Stomach (tissue), 4 donors: ENCODE data around the gene ATP8A1.

Experiments
- CTCF ChIP-seq, 7 experiments: fragments of 450-650 bp in 4 of 7; fragments of 200-600 bp in 3 of 7; sonication (generic) in 3 of 7; IDR thresholded peaks; one replicate each; pipeline ENCODE4 v1.5.1; 2016 to 2019; ENCODE audit warnings: antibody characterized with exemption in 7 of 7, control low read depth in 2 of 7, mild to moderate bottlenecking in 1 of 7
- EP300 ChIP-seq: sonication (generic); formaldehyde crosslinking; IDR thresholded peaks from one replicate; pipeline ENCODE4 v1.6.1; 2017; ENCODE audit warnings: antibody characterized with exemption
- POLR2A ChIP-seq, 4 donors: fragments of 450-650 bp; IDR thresholded peaks; one replicate each; pipeline ENCODE4 v1.6.1; 2016; ENCODE audit warnings: antibody characterized with exemption in 4 of 4, control low read depth in 2 of 4, mild to moderate bottlenecking in 1 of 4, moderate library complexity in 1 of 4

GRCh38 chr4:42460043-42460442, 196.9 kb downstream of the ATP8A1 start:
- no peak for TF ChIP-seq CTCF (IDR thresholded peaks at IDR 0.05)
- TF ChIP-seq POLR2A (IDR thresholded peaks at IDR 0.05): no peak
- TF ChIP-seq EP300: no peak
